Activated CD4-positive, alpha-beta T cell treated with anti-CD3 and anti-CD28 coated beads, Interleukin-10, Interleukin-2, amounts not matched to agents 100 ng/mL and 50 ng/mL, durations not matched to agents 16 hours and 8 hours (primary cell): ENCODE results near the gene KIF14.
A peak's percentile ranks its signal among the peaks of the same experiment; 100 is the strongest.

Experiments used
- DNase-seq: peaks from one replicate; pipeline ENCODE4 v3.0.0-alpha.2; 2020

The KIF14 gene, protein sequence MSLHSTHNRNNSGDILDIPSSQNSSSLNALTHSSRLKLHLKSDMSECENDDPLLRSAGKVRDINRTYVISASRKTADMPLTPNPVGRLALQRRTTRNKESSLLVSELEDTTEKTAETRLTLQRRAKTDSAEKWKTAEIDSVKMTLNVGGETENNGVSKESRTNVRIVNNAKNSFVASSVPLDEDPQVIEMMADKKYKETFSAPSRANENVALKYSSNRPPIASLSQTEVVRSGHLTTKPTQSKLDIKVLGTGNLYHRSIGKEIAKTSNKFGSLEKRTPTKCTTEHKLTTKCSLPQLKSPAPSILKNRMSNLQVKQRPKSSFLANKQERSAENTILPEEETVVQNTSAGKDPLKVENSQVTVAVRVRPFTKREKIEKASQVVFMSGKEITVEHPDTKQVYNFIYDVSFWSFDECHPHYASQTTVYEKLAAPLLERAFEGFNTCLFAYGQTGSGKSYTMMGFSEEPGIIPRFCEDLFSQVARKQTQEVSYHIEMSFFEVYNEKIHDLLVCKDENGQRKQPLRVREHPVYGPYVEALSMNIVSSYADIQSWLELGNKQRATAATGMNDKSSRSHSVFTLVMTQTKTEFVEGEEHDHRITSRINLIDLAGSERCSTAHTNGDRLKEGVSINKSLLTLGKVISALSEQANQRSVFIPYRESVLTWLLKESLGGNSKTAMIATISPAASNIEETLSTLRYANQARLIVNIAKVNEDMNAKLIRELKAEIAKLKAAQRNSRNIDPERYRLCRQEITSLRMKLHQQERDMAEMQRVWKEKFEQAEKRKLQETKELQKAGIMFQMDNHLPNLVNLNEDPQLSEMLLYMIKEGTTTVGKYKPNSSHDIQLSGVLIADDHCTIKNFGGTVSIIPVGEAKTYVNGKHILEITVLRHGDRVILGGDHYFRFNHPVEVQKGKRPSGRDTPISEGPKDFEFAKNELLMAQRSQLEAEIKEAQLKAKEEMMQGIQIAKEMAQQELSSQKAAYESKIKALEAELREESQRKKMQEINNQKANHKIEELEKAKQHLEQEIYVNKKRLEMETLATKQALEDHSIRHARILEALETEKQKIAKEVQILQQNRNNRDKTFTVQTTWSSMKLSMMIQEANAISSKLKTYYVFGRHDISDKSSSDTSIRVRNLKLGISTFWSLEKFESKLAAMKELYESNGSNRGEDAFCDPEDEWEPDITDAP (N-terminal part only)

DNA sequence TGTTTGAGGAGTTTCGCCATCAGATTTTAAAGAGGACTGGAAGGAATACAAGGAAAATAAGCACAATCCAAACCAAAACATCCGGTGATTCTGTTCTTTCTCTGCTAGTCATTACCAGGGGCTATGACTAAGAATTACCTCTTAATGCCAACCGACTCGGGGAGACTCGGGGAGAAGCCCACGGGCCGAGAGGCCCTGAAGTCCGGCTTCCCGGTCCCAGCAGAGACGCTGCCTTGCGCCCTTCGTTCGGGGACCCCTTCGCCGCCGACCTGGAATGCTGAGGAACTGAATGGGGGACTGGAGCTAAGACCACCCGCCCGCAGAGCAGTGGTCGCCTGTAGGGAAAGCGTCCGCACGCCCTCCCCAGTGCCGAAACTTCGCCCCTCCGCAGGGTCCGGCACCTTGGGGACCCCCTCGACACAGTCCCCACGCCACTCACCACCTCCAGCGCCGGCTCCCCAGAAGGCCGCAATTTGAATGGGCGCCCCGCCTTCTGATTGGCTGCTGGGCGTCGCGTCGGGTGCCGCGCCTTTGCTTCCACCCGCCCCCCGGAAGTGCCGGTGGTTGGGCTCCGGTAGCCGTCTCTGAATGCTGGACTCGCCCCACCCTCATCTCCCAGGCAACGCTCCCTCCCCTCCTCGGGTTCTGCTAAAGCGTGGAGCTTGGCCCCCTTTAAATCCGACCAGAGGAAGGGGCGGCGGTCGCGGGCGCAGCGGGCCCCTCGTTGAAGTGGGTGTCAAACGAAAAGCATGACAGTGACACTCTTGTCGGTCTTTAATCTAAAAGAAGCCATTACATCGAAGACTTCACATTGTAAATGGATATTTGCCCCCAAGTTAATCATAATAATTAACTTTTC, at the start of gene KIF14:
TSS of gene KIF14 (minus strand) at position 479 of the 859 bp plus-strand sequence. CDS start 2,028 bp downstream, outside the sequence.
- DNase-seq: peak; percentile 96

DNA sequence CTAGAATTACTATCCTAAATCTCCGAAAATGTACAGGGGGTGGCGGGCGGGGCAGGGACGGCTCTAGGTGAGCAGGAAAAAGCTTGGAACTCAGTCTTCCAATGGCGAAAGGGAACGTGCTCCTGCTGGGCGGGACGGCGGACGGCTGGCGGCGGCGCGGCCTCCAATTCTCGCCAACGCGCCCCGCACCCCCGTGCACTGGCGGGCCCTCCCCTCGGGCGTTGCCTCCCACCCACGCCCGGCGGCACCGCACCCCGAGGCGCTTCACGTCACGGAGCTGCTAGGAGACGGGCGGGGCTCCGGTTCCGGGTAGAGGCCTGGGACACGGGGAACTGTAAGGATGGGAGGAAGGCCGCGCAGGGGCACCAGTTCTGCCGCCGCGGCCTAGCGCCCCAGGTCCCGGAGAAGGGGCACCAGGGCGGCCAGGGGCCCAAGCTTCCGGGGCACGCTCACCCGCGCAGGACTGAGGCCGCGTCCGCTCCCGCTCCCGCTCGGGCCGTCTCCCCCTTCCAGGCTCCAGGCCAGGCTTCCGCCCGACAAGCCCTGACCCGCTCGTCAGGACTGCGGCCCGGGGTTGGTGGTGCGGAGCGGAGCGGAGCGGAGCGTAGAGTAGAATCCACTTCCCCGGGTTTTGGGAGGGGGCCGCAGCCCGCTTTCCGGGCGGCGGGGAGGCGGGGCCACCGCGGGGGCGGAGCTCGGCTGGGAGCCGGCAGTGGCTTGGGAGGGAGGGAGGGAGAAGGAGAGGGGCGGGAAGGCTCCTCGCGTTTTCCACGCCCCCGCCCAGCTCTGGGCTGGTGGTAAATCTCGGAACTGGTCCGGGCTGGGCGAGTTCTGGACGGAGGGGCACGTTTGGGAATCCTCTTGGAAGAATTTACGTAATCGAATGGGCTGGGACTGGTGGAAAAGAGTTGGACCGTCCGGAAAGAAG, 49.0 kb upstream of the KIF14 start, which contains the start of gene DDX59:
TSS of gene DDX59 (minus strand) at position 594 of the 928 bp plus-strand sequence. CDS start 3,167 bp downstream, outside the sequence.
- peak; percentile 95 for DNase-seq

DNA sequence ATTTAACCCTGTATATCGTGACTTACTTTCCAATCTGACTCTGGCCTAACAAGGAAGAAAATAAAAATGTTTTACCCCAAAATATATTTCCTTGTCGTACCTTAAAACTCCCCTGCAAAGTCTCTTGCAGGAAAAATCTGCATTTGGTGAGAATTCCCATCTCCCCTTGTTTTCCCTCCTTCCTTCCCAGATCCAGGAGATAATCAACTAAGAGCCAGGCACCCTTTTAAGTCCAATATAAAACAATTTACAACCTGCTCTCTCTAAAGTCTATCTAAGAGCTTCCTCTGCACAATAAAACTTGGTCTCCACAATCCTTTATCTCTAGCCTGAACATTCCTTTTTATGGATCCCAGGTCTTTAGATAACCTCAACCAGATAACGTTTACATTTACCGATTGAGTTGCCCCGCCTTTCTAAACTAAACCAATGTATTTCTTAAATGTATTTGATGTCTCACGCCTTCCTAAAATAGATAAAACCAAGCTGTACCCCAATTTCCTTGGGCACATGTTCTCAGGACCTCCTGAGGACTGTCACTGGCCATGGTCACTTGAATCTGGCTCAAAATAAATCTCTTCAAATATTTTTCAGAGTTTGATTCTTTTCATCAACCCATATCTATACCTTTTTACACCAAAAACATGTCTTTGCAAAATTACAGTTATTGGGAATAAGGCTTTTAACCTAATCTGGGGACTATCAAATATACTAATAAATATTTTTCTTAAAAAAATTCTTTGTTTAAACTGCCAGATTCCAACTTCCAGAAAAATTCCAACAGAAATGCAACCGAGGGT, 48.2 kb upstream of the KIF14 start:
- no peak for DNase-seq

DNA sequence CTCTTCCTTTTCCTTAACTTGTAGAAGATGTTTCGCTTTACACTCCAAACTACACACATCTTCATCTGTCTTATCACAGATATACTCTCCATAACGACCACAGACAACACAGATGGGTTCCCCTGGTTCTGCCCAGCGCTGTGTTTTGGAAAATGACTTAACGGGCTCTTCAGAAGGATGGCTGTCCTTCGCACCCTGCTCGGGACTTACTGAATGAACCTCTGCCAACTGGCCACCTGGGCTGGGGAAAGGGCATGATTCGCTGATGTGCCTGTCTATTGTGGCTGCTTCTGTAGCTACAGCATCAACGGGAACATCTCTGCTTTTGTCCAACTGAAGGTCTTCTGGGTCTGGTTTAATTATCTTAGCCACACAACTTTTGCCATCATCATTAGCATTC, 45.8 kb upstream of the KIF14 start:
- no peak for DNase-seq

DNA sequence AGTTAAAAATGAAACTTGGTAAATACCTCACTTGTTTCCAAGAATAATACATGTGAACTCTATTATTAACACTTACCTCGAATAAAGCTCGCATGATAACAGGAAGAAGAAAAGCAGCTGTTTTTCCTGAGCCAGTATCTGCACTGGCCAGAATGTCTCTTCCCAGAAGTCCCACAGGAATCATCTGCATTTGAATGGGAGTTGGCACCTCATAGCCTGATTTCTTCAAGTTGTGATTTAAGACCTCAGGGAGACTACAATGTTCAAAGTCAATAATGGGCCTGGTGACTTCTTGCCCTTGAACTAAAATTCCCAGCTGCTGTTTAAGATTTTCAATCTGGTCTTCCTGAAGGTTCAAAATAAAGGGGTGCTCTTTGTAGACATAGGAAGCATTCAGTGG, 45.3 kb upstream of the KIF14 start:
- DNase-seq: no peak

DNA sequence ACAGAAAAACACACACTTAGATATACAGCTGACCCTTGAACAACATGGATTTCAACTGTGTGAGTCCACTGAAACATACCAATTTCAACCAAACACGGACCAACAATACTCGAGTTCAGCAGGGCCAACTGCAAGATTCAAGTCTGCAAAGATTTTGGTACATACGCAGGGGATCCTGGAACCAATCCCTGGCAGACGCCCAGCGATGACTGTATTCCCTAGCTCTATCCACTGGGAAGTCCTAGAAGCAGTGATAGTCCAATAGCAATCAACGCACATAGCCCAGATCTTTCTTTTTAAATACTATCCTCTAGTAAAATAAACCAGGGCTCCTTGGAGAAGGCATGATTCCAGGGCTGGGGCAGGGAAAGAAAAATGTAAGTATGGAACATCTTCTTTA, 40.2 kb upstream of the KIF14 start:
- no peak for DNase-seq

DNA sequence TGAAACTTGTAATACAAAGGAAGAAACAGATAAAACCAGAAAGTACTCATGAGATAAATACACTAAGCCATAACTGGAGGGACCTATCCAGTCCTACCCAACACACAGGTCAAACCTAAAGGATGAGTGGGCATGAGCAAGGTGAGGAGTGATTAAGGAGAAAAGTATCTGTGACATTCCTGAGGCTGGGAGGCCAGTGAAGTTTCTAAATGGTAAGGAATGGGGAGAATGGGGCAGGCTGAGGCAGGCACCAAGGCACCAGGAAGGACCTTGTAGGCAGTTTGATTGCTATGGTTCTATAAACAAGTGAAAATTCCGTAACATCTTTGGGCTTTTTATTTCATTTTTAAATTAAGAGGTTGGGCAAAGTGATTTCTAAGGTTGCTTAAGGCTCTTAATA, 38.7 kb upstream of the KIF14 start:
- DNase-seq: no peak

DNA sequence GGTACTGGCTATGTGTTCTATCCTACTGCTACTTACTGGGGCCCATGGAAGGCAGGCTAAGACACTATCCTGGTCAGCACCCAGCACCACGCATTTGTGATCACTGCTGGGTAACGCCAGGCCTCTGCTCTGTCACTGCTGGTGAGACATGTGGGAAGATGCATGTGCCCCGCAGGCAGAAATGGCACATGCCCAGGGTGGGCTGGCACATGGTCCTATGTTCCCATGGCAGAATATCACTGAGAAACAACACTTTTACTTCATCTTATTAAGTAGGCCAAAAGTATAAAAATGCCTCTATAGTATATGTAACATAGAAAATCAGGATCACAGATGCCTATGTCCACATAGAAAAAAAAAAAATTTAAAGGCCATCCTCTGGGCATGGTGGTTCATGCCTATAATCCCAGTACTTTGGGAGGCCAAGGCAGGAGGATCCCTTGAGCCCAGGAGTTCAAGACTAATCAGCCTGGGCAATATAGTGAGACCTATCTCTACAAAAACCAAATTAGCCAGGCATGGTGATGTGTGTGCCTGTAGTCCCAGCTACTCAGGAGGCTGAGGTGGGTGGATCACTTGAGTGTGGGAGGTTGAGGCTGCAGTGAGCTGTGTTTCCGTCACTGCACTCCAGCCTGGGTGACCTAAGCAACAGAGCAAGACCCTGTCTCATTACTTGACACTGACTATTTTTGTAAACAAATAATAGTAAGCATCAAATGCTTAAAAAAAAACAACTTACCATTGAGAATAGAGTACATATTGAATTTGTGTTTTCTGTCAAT, 37.7 kb upstream of the KIF14 start:
- no peak for DNase-seq

DNA sequence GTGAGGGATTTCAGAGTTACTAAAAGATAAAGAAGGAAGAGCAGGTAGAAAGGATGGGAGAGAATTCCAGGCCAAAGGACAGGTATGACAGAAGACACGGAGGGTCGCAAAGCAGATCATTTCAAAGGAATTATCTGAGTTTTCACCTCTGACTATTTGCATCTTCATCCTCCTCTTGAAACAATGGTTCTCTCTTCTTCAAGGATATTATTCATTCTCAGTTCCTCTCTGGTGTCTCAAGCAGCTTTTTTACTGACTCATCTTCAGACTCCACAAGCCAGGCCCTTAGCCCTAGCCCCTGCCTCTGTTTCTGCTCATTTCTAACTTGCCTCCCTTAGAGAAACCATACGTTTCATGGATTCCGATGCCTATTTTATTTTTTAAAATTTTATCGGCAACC, 34.1 kb upstream of the KIF14 start:
- peak; percentile 51 for DNase-seq

DNA sequence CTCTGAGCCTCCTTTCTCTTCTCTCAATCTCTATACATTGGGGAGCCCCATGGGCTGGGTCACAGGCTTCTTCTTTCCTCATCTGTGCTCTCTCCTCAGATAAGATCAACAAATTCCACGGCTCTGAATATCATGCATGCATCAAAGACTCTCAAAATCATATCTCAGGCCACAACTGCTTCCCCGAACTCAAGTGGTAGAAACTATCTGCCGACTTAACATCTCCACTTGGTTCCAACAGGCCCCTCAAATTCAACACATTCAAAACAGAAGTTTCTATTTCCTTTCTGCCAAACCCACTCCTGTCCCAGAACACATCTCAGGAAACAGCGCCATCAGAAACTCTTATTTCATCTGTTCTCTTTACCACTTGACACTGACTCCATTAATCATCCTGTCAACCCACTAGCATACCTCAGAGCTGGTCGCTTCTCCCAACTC, 32.5 kb upstream of the KIF14 start:
- DNase-seq: peak; percentile 81

DNA sequence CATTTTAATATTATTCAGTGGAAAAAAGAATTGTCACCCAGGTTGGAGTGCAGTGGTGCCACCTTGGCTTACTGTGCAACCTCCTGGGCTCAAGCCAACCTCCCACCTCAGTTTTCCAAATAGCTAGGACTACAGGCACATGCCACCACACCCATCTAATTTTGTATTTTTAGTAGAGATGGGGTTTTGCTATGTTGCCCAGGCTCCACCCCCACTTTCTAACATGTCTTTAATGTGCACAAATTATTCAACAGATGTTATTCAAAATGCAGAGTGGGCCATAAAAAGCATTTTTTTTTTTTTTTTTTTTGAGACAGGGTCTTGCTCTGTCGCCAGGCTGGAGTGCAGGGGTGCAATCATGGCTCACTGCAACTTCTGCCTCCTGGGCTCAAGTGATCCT, 31.8 kb upstream of the KIF14 start:
- DNase-seq: no peak

DNA sequence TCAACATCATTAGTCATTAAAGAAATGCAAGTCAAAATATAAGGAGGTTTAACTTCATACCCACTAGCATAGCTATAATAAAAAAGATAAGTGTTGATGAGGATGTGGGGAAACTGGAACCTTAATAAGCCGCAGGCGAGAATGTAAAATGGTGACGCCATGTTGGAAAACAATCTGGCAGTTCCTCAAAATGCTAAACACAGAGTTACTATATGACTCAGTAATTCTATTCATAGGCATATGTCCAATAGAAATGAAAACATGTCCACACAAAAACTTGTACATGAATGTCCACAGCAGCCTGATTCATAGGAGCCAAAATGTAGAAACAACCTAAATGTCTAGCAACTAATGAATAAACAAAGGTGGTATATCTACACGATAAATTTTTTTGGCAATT, 26.0 kb upstream of the KIF14 start:
- DNase-seq: no peak

DNA sequence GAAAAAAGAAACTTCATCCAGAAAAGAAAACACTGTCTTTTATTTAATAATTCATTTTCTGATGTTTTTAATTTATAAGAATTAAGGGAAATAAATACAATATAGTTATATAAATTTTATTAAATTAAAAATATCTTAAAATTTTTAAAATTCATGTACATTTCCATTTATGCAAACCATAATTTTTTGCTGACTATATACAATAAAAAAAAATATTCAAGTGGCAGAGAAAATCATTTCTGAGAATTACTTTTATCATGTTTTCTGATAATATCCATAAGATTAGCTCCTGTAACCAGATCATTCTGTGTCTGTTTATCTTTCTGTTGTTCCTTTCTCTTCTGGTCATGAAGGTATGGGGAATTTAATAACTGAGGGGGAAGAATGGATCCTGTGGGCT, 23.5 kb upstream of the KIF14 start:
- DNase-seq: no peak

DNA sequence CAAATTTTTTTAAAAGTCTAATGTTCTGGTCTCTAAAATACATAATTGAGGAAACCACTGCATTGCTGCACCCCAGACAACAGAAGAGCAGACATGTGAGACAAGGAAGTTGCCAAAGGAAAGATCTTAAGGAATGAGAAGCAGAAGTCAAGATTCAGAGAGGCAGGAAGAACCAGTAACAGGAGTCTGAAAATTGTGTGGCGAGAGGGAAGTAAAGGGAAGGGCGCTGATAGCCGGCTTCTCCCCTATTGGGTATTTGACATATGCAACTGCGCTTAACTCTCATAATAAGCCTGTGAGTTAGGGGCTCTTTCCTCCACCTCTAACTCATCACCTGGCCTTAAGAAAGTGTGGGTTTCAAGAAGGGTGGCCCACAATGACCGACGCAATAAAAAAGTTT, 21.9 kb upstream of the KIF14 start:
- DNase-seq: no peak

DNA sequence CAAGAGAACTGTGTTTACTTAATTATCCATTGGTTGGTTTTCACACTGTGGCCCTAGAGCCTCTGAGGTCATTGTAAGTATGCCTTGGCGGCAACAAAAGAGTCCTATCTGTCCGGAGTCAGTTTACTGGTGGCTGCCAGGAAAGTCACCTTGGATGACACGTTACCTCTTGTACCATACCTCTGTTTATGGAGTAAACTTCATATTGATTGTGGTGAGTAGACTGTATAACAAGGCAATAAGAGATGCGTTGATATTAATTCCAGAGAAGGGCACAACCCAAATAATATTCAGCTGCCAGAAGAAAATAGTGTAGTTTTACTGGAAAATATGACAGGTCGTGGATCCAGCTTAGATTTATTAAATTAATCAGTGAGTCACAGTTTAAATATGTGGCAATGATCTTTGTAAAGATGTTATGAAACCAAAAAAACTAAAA, 20.4 kb upstream of the KIF14 start:
- no peak for DNase-seq

DNA sequence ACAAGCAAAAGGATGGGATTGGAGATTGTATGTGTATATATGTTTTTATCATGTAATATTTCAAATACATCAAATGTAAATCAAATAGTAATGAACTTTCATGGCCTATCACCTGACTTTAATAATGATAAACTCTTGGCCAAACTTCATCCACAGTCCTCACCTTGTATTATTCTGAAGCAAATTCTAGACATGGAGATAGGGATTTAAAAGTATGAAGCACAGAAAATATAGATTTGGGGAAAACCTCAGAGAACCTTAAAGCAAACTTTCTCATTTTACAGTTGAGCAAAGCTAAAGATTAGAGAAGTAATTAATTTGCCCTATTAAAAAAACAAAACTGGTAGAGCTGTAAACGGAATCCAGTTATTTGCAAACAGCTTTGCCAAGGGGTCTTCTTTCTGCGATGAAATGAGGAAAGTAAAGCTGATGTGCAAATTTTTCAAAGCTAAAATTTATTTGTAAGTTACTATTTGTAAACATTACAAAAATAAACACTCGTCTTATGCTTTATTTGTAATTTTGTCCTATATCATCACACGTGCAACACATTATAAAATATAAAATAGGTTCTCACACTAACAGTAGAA, 19.9 kb upstream of the KIF14 start:
- DNase-seq: no peak

DNA sequence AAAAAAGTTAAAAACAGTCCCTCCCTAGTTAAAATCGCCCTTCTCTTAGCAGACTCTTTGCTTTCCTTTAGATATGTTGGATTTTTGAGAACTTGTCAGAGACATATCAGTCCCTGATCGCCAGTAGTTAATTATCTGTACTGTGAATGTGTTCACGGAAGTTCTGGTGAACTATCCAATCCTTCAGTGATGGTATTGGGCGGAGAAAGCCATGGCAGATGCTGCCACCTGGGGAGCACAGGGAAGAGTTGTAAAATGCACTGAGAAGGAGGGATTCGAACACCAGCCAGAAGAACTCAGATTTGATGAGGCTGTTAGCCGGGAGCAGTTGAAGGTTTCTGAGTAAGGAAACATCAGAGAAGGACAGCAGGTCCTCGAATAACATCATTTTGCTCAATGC, 17.5 kb upstream of the KIF14 start:
- no peak for DNase-seq

DNA sequence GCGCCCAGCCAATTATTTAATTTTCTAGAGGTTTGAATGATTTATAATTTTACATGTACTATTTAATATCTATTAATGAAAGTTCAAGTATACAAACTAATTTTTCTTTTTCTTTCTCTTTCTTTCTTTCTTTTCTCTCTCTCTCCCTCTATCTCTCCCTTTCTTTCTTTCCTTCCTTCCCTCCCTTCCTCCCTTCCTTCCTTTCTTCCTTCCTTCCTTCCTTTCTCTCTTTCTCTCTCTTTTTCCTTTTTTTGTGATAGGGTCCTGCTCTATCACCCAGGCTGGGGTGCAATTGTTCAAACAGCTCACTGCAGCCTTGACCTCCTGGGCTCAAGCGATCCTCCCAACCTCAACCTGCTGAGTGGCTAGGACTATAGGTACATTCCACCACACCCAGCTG, 16.1 kb upstream of the KIF14 start:
- no peak for DNase-seq
